Psoas muscle (tissue), 8 donors: ENCODE data around the gene STK40. TPM values are rescaled to one million over a fixed set of nuclear protein-coding genes. Genes with fewer than 3 reads are reported as not detected.

ENCODE experiments used
- ATAC-seq, 4 donors: fragments of 200-7000 bp; cut with Tn5 transposase; one replicate each; pipeline ENCODE4 v1.9.1; 2020; ENCODE audit warnings: moderate library complexity in 3 of 4, mild to moderate bottlenecking in 2 of 4
- DNase-seq, 2 donors: peaks; one replicate each; pipeline ENCODE4 v3.0.0-alpha.2; 2020
- H3K27ac ChIP-seq: fragments of 200-600 bp; one replicate; pipeline ENCODE4 v1.8.0; 2022
- H3K27me3 ChIP-seq, 3 donors: fragments of 200-600 bp in 1 of 3; one replicate each; pipeline versions ENCODE4 v1.6.1 to v1.8.0; 2013 to 2022; ENCODE audit warnings: low read length in 2 of 3, mild to moderate bottlenecking in 2 of 3, moderate library complexity in 1 of 3; ENCODE audit not compliant: insufficient read depth in 3 of 3
- H3K36me3 ChIP-seq, 2 donors: fragments of 200-600 bp in 1 of 2; one replicate each; pipeline versions ENCODE4 v1.6.1 to v1.8.0; 2013 to 2022; ENCODE audit warnings: low read depth in 1 of 2, mild to moderate bottlenecking in 1 of 2, moderate library complexity in 1 of 2; ENCODE audit not compliant: insufficient read depth in 1 of 2
- H3K4me1 ChIP-seq: fragments of 200-600 bp; one replicate; pipeline ENCODE4 v1.8.0; 2022
- H3K4me3 ChIP-seq: fragments of 200-600 bp; one replicate; pipeline ENCODE4 v1.8.0; 2022; ENCODE audit warnings: mild to moderate bottlenecking
- H3K9me3 ChIP-seq: fragments of 200-600 bp; one replicate; pipeline ENCODE4 v1.8.0; 2022
- CTCF ChIP-seq: fragments of 200-600 bp; IDR thresholded peaks from one replicate; pipeline ENCODE4 v1.8.0; 2022; ENCODE audit warnings: antibody characterized with exemption
- WGBS, 3 donors: extraction: QIAGEN DNeasy Blood & Tissue Kit; methylation state at CpG; one replicate each; pipeline versions ENCODE4 v1.1.6 to v1.1.7; 2013; 5-methylcytosine and 5-hydroxymethylcytosine counted together
- intact Hi-C, 2 donors: fragments of 100-400 bp; cut with DNase I; formaldehyde crosslinking; loops; one replicate each; pipeline versions ENCODE4 v1.11.0 to v1.14.2; 2022
- polyA plus RNA-seq, 3 donors: library from polyadenylated mRNA; stranded (reverse); fragments of 200-250 nt; gene quantifications; one replicate each; pipeline ENCODE4 v1.2.3, GENCODE V29; 2013
- total RNA-seq, 4 donors: library from RNA; stranded (reverse); fragmentation: NEBNext Ultra II Directional in 2 of 4; extraction: Animal tissue kit (Norgen Biotek cat#: 25700) in 2 of 4; gene quantifications; one replicate each; pipeline versions ENCODE4 v1.2.1 to v1.2.4, GENCODE V29; 2021 to 2023
- donor health status: healthy with polysubstance abuse.
- donor health status: DM: no; HTN: no; CAD: no; lungs with moderate emphysema.
- donor health status: Bipolar disorder and iron deficiency.
- donor health status: healthy.
- donor health status: DM: yes; HTN: yes; CAD: no.
- donor health status: DM: no; HTN: no; CAD: no.
- donor health status: DM: no; HTN: no; CAD: no.
- donor health status: DM: yes; HTN: yes; CAD: no.

Gene STK40
- total and polyA plus RNA-seq, 7 donors: 84.4 to 312 (median 162) TPM

- intact Hi-C loops: no loop called here
- peak in 1 of 2 donors; percentile 60 for DNase-seq
Observed at GRCh38 chr1:36322786-36323635, 62.7 kb downstream of the STK40 start.

GRCh38 chr1:36322041-36322785, 63.5 kb downstream of the STK40 start:
- peaks cover 10% of the 10 kb centered on the region for H3K4me1 ChIP-seq
- DNase-seq (no peak), ATAC-seq (peak in 3 of 4 donors; percentile 1 to 4 (median 2))
- WGBS, 3 donors: 69 to 74% (median 70%) methylated on average over 62 to 67 of the region's 67 CpGs
- H3K36me3 ChIP-seq: no peaks in the 10 kb centered on the region
- H3K27ac ChIP-seq: peak overlapping the region; percentile 56
- no peaks in the 10 kb centered on the region for H3K9me3 ChIP-seq
- no peak for TF ChIP-seq CTCF
- intact Hi-C loops: no loop called here
- H3K27me3 ChIP-seq: peaks cover 0 to 5% (median 0%) of the 10 kb centered on the region in 3 donors
- peak overlapping the region; percentile 68 for H3K4me3 ChIP-seq

More at GRCh38 chr1:36322786-36323635, 62.7 kb downstream of the STK40 start:
- WGBS, 3 donors: 9 to 18% (median 18%) methylated on average over 34 to 83 of the region's 83 CpGs
- H3K4me3 ChIP-seq: peak overlapping the region; percentile 68
- peak overlapping the region; percentile 56 for H3K27ac ChIP-seq
- peaks cover 10% of the 10 kb centered on the region for H3K4me1 ChIP-seq
- H3K9me3 ChIP-seq: no peaks in the 10 kb centered on the region
- peak; percentile 10 to 29 (median 22) for ATAC-seq
- TF ChIP-seq CTCF: no peak
- H3K27me3 ChIP-seq: peaks cover 0 to 5% (median 0%) of the 10 kb centered on the region in 3 donors
- H3K36me3 ChIP-seq: no peaks in the 10 kb centered on the region

GRCh38 chr1:36321119-36321951, 64.4 kb downstream of the STK40 start:
- peak overlapping the region; percentile 56 for H3K27ac ChIP-seq
- intact Hi-C loops: no loop called here
- TF ChIP-seq CTCF: no peak

GRCh38 chr1:36320767-36321118, 65.0 kb downstream of the STK40 start:
- no peak for DNase-seq
- Histone ChIP-seq H3K9me3 (no peaks in the 10 kb centered on the region), H3K27me3 (peaks cover 0 to 5% (median 0%) of the 10 kb centered on the region in 3 donors), H3K4me3 (peak overlapping the region; percentile 68), H3K4me1 (peaks cover 10% of the 10 kb centered on the region), H3K27ac (peak overlapping the region; percentile 56), H3K36me3 (no peaks in the 10 kb centered on the region)
- no peak for TF ChIP-seq CTCF
- ATAC-seq: no peak
- intact Hi-C loops: no loop called here
- WGBS, 3 donors: 43 to 45% (median 44%) methylated on average over 17 to 23 of the region's 23 CpGs

More at GRCh38 chr1:36321119-36321951, 64.4 kb downstream of the STK40 start:
- Histone ChIP-seq H3K36me3 (no peaks in the 10 kb centered on the region), H3K4me1 (peaks cover 10% of the 10 kb centered on the region), H3K4me3 (peak overlapping the region; percentile 68), H3K27me3 (peaks cover 0 to 5% (median 0%) of the 10 kb centered on the region in 3 donors), H3K9me3 (no peaks in the 10 kb centered on the region)
- peak; percentile 84 to 88 for DNase-seq
- peak; percentile 45 to 70 (median 66) for ATAC-seq
- WGBS, 3 donors: 22 to 31% (median 26%) methylated on average over 51 to 59 of the region's 59 CpGs
